ENCODE results near the gene MRRF. TPM values are rescaled to one million over a fixed set of nuclear protein-coding genes. Genes with fewer than 3 reads are reported as not detected.

The MRRF gene
- total RNA-seq, 1 donor from 2014 or later: 44.4 TPM

DNA sequence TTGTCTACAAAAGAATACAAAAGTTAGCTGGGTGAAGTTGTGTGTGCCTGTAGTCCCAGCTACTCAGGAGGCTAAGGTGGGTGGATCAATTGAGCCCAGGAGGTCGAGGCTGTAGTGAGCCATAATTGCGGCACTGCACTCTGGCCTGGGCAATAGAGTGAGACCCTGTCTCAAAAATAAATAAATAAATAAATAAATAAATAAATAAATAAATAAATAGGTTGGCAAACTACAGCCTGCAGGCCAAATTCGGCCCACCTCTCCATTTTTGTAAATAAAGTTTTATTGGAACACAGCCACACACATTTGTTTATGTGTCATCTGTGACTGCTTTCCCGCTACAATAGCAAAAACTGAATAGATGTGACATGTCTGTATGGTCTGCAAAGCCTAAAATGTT lies 115.6 kb downstream of the MRRF start:
- H4K20me1 ChIP-seq (ENCODE audit: low read depth): no peaks in the 10 kb centered on the region
- no peak overlapping the region for H3K27ac ChIP-seq
- no peak overlapping the region for H3K9ac ChIP-seq
- no peak for DNase-seq (ENCODE audit: low spot score)
- Mint-ChIP-seq H3K27me3 (ENCODE audit: insufficient read depth, low read depth) (peaks cover 9% of the 10 kb centered on the region), H3K4me3 (no peak overlapping the region), H3K36me3 (no peaks in the 10 kb centered on the region), H3K9me3 (peaks cover 8% of the 10 kb centered on the region), H3K4me1 (peaks cover 19% of the 10 kb centered on the region), H3K27ac (no peak overlapping the region)
- H3K27me3 ChIP-seq: no peaks in the 10 kb centered on the region
- H3K4me3 ChIP-seq: no peak overlapping the region
- H3K4me1 ChIP-seq: peaks cover 18% of the 10 kb centered on the region
- no peak overlapping the region for H3K4me2 ChIP-seq
- H3K9me3 ChIP-seq (ENCODE audit: low read depth): no peaks in the 10 kb centered on the region
- H2AFZ ChIP-seq (replicated peaks): no peak overlapping the region
- H3K36me3 ChIP-seq: no peaks in the 10 kb centered on the region
- H3F3A ChIP-seq (ENCODE audit: low read depth): no peaks in the 10 kb centered on the region
- H3K79me2 ChIP-seq (ENCODE audit: low read depth): no peaks in the 10 kb centered on the region
- TF ChIP-seq, protein P1, sequence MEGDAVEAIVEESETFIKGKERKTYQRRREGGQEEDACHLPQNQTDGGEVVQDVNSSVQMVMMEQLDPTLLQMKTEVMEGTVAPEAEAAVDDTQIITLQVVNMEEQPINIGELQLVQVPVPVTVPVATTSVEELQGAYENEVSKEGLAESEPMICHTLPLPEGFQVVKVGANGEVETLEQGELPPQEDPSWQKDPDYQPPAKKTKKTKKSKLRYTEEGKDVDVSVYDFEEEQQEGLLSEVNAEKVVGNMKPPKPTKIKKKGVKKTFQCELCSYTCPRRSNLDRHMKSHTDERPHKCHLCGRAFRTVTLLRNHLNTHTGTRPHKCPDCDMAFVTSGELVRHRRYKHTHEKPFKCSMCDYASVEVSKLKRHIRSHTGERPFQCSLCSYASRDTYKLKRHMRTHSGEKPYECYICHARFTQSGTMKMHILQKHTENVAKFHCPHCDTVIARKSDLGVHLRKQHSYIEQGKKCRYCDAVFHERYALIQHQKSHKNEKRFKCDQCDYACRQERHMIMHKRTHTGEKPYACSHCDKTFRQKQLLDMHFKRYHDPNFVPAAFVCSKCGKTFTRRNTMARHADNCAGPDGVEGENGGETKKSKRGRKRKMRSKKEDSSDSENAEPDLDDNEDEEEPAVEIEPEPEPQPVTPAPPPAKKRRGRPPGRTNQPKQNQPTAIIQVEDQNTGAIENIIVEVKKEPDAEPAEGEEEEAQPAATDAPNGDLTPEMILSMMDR (IDR thresholded peaks at IDR 0.05): no peak
- no peak for TF ChIP-seq EZH2phosphoT487 (IDR thresholded peaks at IDR 0.05)
- TF ChIP-seq EZH2 (IDR thresholded peaks at IDR 0.05): no peak

Small RNAs within 50 kb of the gene (small RNA-seq; reads per million reads assigned to genes)
- not detected for gene AL162424.1

Other genes with a start within 250 kb of the MRRF start
- gene TTLL11, start 171.6 kb upstream of the MRRF start, total RNA-seq (ENCODE audit: low replicate concordance): 0.75 and 0.84 TPM in 2 replicates
- 33.6 and 49.6 TPM in 2 replicates for gene NDUFA8, start 105.1 kb upstream of the MRRF start, total RNA-seq (ENCODE audit: low replicate concordance)
- 1.7 and 3.7 TPM in 2 replicates for gene MORN5, start 105.0 kb upstream of the MRRF start, total RNA-seq (ENCODE audit: low replicate concordance)
- gene LHX6, start 35.9 kb upstream of the MRRF start, total RNA-seq (ENCODE audit: low replicate concordance): 0.93 TPM in 1 of 2 replicates, not detected in the other
- gene RBM18, start within 50 bp of the MRRF start, total RNA-seq (ENCODE audit: low replicate concordance): 8.4 and 12.9 TPM in 2 replicates
- 1.8 and 2.2 TPM in 2 replicates for gene PTGS1, start 106.1 kb downstream of the MRRF start, total RNA-seq (ENCODE audit: low replicate concordance)
- gene OR1J1, start 213.0 kb downstream of the MRRF start, total RNA-seq (ENCODE audit: low replicate concordance): not detected in 2 replicates
- not detected in 2 replicates for gene OR1J2, start 245.9 kb downstream of the MRRF start, total RNA-seq (ENCODE audit: low replicate concordance)